Sigmoid colon (tissue), 4 donors: ENCODE data around the gene RETREG1.

ENCODE experiments used
- POLR2AphosphoS5 ChIP-seq, 4 donors: sonication (generic); formaldehyde crosslinking; IDR thresholded peaks; one replicate each; pipeline ENCODE4 v1.6.1; 2017; ENCODE audit warnings: antibody characterized with exemption in 4 of 4
- TF ChIP-seq, protein P1 (sequence below), 4 experiments: fragments of 450-650 bp in 3 of 4; fragments of 200-600 bp in 1 of 4; IDR thresholded peaks; one replicate each; pipeline ENCODE4 v1.5.1; 2016 to 2019; ENCODE audit warnings: antibody characterized with exemption in 4 of 4, mild to moderate bottlenecking in 3 of 4, moderate library complexity in 2 of 4

DNA sequence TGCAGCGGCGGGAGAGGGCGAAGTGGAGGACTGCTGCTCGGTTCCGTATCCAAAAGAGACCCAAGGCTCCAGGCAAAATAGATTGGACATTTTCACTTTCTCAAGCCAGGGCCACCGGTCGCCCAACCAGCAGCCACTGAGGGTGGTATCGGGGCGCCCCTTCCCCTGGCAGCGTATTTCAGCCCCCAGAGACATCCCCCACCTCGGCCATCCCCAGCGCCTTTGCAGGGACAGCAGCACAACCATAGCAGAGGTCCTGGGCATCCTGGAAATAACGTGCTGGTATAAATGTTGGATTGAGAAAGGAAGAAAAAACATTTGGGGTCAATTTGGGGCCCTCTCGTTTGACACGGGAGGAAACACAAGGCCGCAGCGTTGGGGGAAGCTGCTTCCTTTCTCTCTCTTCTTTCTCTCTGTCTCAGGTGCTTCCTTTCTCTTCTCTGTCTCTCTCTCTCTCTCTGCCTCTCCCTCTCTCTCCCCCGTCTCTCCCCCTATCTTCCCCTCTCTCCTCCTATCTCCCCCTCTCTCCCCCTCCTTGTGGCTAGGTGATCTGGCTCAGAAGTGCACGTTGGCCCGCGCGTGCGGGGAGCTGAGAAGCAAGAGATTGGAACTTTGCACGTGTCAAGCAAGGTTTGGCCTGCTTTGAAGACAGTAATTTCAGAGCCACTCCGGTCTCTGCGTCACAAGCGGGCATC lies 624 bp upstream of the RETREG1 start:
- TF ChIP-seq, protein P1, sequence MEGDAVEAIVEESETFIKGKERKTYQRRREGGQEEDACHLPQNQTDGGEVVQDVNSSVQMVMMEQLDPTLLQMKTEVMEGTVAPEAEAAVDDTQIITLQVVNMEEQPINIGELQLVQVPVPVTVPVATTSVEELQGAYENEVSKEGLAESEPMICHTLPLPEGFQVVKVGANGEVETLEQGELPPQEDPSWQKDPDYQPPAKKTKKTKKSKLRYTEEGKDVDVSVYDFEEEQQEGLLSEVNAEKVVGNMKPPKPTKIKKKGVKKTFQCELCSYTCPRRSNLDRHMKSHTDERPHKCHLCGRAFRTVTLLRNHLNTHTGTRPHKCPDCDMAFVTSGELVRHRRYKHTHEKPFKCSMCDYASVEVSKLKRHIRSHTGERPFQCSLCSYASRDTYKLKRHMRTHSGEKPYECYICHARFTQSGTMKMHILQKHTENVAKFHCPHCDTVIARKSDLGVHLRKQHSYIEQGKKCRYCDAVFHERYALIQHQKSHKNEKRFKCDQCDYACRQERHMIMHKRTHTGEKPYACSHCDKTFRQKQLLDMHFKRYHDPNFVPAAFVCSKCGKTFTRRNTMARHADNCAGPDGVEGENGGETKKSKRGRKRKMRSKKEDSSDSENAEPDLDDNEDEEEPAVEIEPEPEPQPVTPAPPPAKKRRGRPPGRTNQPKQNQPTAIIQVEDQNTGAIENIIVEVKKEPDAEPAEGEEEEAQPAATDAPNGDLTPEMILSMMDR (IDR thresholded peaks at IDR 0.05) = no peak
- no peak for TF ChIP-seq POLR2AphosphoS5 (IDR thresholded peaks at IDR 0.05)
